B cell (primary cell): ENCODE data around the gene TET2. TPM values are rescaled to one million over a fixed set of nuclear protein-coding genes. Genes with fewer than 3 reads are reported as not detected.

Experiments
- ATAC-seq: fragments of 200-7000 bp; cut with Tn5 transposase; one replicate; pipeline ENCODE4 v1.10.0; 2021; ENCODE audit warnings: low read depth, mild to moderate bottlenecking, moderate number of reproducible peaks, moderate library complexity
- CTCF ChIA-PET: fragments of 350-600 bp; sonication (Branson Sonifier 250); formaldehyde crosslinking; loops from one replicate; lab custom pipeline; 2021; ENCODE audit warnings: antibody characterized with exemption, inconsistent platforms; lab: Charles Lee
- POLR2A ChIA-PET: fragments of 350-600 bp; sonication (Branson Sonifier 250); formaldehyde crosslinking; loops from one replicate; lab custom pipeline; 2021; ENCODE audit warnings: antibody characterized with exemption; lab: Charles Lee
- DNase-seq: peaks from one replicate; pipeline ENCODE4 v3.0.0; 2013
- H2AFZ ChIP-seq: 2 replicates; pipeline ENCODE4 v1.6.1; 2012; ENCODE audit warnings: mild to moderate bottlenecking, low read depth, low read length; ENCODE audit not compliant: insufficient read depth, poor library complexity, severe bottlenecking
- H3K27ac ChIP-seq, 2 donors: 1 replicate in 1 of 2; 2 replicates in 1 of 2; pipeline ENCODE4 v1.5.1; 2012 to 2013; ENCODE audit warnings: low read length in 2 of 2, mild to moderate bottlenecking in 2 of 2, moderate library complexity in 1 of 2
- H3K27me3 ChIP-seq, 4 experiments: fragments of 200-600 bp in 1 of 4; sonication (generic) in 1 of 4; replicated peaks in 1 of 4; 1 replicate in 2 of 4; 2 replicates in 2 of 4; pipeline versions ENCODE4 v1.6.1 to v1.7.0; 2013 to 2016; ENCODE audit warnings: low read length in 3 of 4, mild to moderate bottlenecking in 2 of 4, mixed read lengths in 1 of 4, moderate library complexity in 1 of 4; ENCODE audit not compliant: insufficient read depth in 4 of 4, control insufficient read depth in 3 of 4; ENCODE audit errors: control extremely low read depth in 1 of 4
- H3K36me3 ChIP-seq, 2 experiments: replicated peaks in 1 of 2; 1 replicate in 1 of 2; 2 replicates in 1 of 2; pipeline versions ENCODE4 v1.6.1 to v1.7.1; 2013; ENCODE audit warnings: low read length in 1 of 2; ENCODE audit not compliant: insufficient read depth in 2 of 2, control insufficient read depth in 1 of 2; ENCODE audit errors: control extremely low read depth in 1 of 2, extremely low read depth in 1 of 2
- H3K4me1 ChIP-seq, 2 donors: fragments of 200-600 bp in 1 of 2; sonication (generic) in 1 of 2; 1 replicate in 1 of 2; 2 replicates in 1 of 2; pipeline versions ENCODE4 v1.5.1 to v1.6.1; 2013 to 2017; ENCODE audit warnings: low read length in 2 of 2; ENCODE audit not compliant: control insufficient read depth in 2 of 2, insufficient read depth in 2 of 2
- H3K4me2 ChIP-seq: replicated peaks from 2 replicates; pipeline ENCODE3; 2012; ENCODE audit warnings: mild to moderate bottlenecking, low read depth, low read length; ENCODE audit not compliant: poor library complexity, severe bottlenecking
- H3K4me3 ChIP-seq, 5 experiments: fragments of 200-600 bp in 1 of 5; sonication (generic) in 1 of 5; 1 replicate in 3 of 5; 2 replicates in 2 of 5; pipeline versions ENCODE4 v1.5.1 to v1.7.0; 2011 to 2016; ENCODE audit warnings: low read length in 4 of 5, mild to moderate bottlenecking in 4 of 5, low read depth in 2 of 5, control low read depth in 1 of 5, moderate library complexity in 1 of 5; ENCODE audit not compliant: insufficient read depth in 1 of 5; ENCODE audit errors: control extremely low read depth in 1 of 5, extremely low read depth in 1 of 5
- H3K79me2 ChIP-seq: fragments of 200-600 bp; sonication (generic); one replicate; pipeline ENCODE4 v1.6.0; 2016; ENCODE audit warnings: low read length; ENCODE audit not compliant: control insufficient read depth, insufficient read depth
- H3K9ac ChIP-seq: fragments of 200-600 bp; sonication (generic); 2 replicates; pipeline ENCODE4 v1.6.1; 2017; ENCODE audit warnings: mild to moderate bottlenecking, low read length, moderate library complexity
- H3K9me3 ChIP-seq, 3 donors: one replicate each; pipeline versions ENCODE4 v1.6.1 to v1.7.1; 2013; ENCODE audit warnings: low read length in 2 of 3; ENCODE audit not compliant: control insufficient read depth in 2 of 3, insufficient read depth in 1 of 3; ENCODE audit errors: control extremely low read depth in 1 of 3
- H4K20me1 ChIP-seq: 2 replicates; pipeline ENCODE4 v1.6.0; 2012; ENCODE audit warnings: mild to moderate bottlenecking, low read length; ENCODE audit not compliant: insufficient read depth, control insufficient read depth, poor library complexity, severe bottlenecking
- H3K27ac Mint-ChIP-seq: one replicate; pipeline ENCODE4 v1.8.0; 2021; ENCODE audit warnings: mixed read lengths
- H3K27me3 Mint-ChIP-seq: one replicate; pipeline ENCODE4 v1.8.0; 2021; ENCODE audit warnings: mixed read lengths
- H3K4me1 Mint-ChIP-seq: one replicate; pipeline ENCODE4 v1.8.0; 2021; ENCODE audit warnings: mixed read lengths
- H3K4me3 Mint-ChIP-seq: one replicate; pipeline ENCODE4 v1.8.0; 2021; ENCODE audit warnings: mixed read lengths
- H3K9me3 Mint-ChIP-seq: one replicate; pipeline ENCODE4 v1.8.0; 2022; ENCODE audit warnings: mixed read lengths; ENCODE audit not compliant: insufficient read depth
- CTCF ChIP-seq: fragments of 200-600 bp; IDR thresholded peaks from one replicate; pipeline ENCODE4 v1.8.0; 2022; ENCODE audit warnings: antibody characterized with exemption, mild to moderate bottlenecking
- EZH2 ChIP-seq: IDR thresholded peaks from 2 replicates; pipeline ENCODE4 v1.6.1; 2012; ENCODE audit warnings: borderline replicate concordance, low read depth, mild to moderate bottlenecking, moderate library complexity, low read length; ENCODE audit not compliant: insufficient read depth, poor library complexity, severe bottlenecking
- WGBS: methylation state at CpG from one replicate; pipeline ENCODE4 v1.1.5; 2013; ENCODE audit warnings: missing lambda C conversion rate; ENCODE audit not compliant: insufficient coverage; 5-methylcytosine and 5-hydroxymethylcytosine counted together
- intact Hi-C: fragments of 100-400 bp; cut with micrococcal nuclease; formaldehyde crosslinking; loops from one replicate; pipeline ENCODE4 v1.10.0; 2022
- polyA plus RNA-seq: library from polyadenylated mRNA; depleted of rRNA; stranded (reverse); fragments of >200 nt; gene quantifications from 2 replicates; pipeline ENCODE4 v1.2.3, GENCODE V29; 2012
- total RNA-seq, 2 donors: library from RNA; stranded (reverse); fragments of 120-200 nt in 1 of 2; gene quantifications; 1 replicate in 1 of 2; 2 replicates in 1 of 2; pipeline versions ENCODE4 v1.2.3 to v1.2.4, GENCODE V29; 2013 to 2022

TET2 gene
- total and polyA plus RNA-seq, 2 donors (not counting 1 experiment from before 2014, with no cell fraction given) = 7.1 to 56.8 TPM

- no peak for TF ChIP-seq CTCF
- no peak for TF ChIP-seq EZH2
- no peaks in the 10 kb centered on the region for H3K4me1 Mint-ChIP-seq
These were observed 19.6 kb upstream of the TET2 start for GRCh38 chr4:105127170-105127445.

GRCh38 chr4:105128208-105128607, 18.5 kb upstream of the TET2 start:
- no peak overlapping the region for H3K9ac ChIP-seq
- WGBS = no CpG with 5 or more reads among the region's 1 CpG
- ChIA-PET CTCF (interaction anchor here (1.3 kb wide), 1 partner anchor 12 kb away, joined by 5 read pairs; no protein-coding TSS in a partner anchor), POLR2A (no interaction called here)
- no peaks in the 10 kb centered on the region for H3K4me1 ChIP-seq
- H4K20me1 ChIP-seq = no peaks in the 10 kb centered on the region
- Mint-ChIP-seq H3K4me1 (no peaks in the 10 kb centered on the region), H3K27me3 (peaks cover 3% of the 10 kb centered on the region), H3K9me3 (peaks cover 3% of the 10 kb centered on the region), H3K4me3 (no peak overlapping the region), H3K27ac (no peak overlapping the region)
- no peaks in the 10 kb centered on the region for H3K9me3 ChIP-seq
- intact Hi-C loops = no loop called here
- no peak for ATAC-seq
- H2AFZ ChIP-seq = no peak overlapping the region
- no peaks in the 10 kb centered on the region for H3K79me2 ChIP-seq
- no peak overlapping the region for H3K4me2 ChIP-seq
- no peak for DNase-seq
- H3K27me3 ChIP-seq = no peaks in the 10 kb centered on the region
- H3K36me3 ChIP-seq = no peaks in the 10 kb centered on the region
- TF ChIP-seq CTCF = no peak
- TF ChIP-seq EZH2 = no peak
- no peak overlapping the region for H3K4me3 ChIP-seq
- no peak overlapping the region for H3K27ac ChIP-seq

More at GRCh38 chr4:105127170-105127445, 19.6 kb upstream of the TET2 start:
- Mint-ChIP-seq H3K4me3 (no peak overlapping the region), H3K27me3 (peaks cover 3% of the 10 kb centered on the region), H3K9me3 (peaks cover 3% of the 10 kb centered on the region), H3K27ac (no peak overlapping the region)
- no peak for ATAC-seq
- Histone ChIP-seq H3K36me3 (no peaks in the 10 kb centered on the region), H3K9me3 (no peaks in the 10 kb centered on the region), H4K20me1 (no peaks in the 10 kb centered on the region), H3K9ac (no peak overlapping the region), H3K27me3 (no peaks in the 10 kb centered on the region), H3K27ac (no peak overlapping the region), H3K4me3 (no peak overlapping the region), H3K79me2 (no peaks in the 10 kb centered on the region), H2AFZ (no peak overlapping the region), H3K4me1 (no peaks in the 10 kb centered on the region), H3K4me2 (no peak overlapping the region)
- CTCF ChIA-PET = no interaction called here
- no peak for DNase-seq
- intact Hi-C loops = no loop called here
- POLR2A ChIA-PET = no interaction called here
- no CpG with 5 or more reads among the region's 2 CpGs for WGBS
